HG03432 (cell line): Measurements from ENCODE around the gene SLC14A1.

ENCODE experiments used
- ATAC-seq: cut with Tn5 transposase; IDR thresholded peaks from one replicate; pipeline ENCODE4 v1.9.1; 2021; ENCODE audit warnings: mild to moderate bottlenecking, moderate library complexity; ENCODE audit not compliant: unreplicated experiment

SLC14A1 gene

DNA sequence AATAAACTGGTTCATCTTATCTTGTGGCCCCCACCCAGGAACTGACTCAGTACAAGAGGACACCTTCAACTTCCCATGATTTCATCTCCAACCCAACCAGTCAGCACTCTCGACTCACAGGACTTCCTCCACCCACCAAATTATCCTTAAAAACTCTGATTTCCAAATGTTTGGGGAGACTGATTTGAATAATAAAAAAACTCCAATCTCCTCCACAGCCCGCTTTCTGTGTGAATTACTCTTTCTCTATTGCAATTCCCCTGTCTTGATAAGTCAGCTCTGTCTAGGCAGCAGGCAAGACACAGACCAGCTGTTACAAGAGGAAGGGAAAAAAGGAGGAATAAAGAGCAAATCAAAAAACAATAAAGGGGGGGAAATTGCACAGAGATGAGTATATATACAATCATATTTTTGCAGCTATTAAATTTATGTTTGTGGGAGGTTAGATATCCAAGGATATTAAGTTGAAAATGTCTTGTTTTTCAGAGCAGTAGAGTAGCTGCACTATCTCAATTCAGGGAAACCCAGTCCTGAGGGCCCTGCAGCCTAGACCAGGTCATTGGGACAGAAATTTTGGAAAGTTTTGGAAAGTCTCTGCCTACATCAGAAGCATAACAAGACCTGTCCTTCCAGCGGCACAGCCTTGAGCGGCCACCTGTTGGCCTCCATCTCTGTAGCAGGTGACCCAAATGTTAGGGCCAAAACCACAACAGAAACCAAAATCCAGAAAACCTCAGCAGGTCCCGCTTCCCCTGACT lies 68.7 kb downstream of the SLC14A1 start:
- ATAC-seq, result no peak

DNA sequence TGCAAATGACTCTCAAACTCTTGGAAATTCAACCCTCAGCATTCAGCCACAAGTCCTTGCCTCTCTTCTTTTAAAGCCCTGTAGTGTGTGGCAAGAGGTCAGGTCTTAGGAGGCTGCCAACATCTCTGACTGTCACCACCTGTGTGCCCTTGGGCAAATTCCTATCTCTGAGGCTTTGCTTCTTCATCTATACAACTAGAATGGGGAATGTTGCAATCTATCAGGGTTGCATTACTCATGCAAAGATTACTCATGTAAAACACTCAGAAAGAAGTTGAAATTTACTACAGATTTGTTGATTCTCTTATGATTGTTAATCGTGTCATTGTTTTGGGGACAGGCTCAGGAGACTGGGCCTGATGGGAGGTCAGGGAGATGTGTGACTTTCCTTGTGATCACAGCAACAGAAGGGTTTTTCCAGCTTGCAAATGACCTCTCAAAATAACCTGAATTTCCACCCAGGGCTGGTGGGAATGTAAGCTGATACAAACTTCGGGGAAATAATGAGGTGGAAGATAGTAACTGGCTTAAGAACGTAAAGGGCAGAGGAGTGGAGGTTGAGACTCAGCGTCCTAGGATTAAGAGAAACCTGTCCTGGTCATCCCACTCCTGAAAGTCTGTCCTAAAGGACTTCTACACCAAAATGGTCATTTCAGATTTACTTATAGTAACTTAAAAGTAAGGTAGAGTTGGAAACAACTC lies 69.4 kb downstream of the SLC14A1 start:
- no peak for ATAC-seq

DNA sequence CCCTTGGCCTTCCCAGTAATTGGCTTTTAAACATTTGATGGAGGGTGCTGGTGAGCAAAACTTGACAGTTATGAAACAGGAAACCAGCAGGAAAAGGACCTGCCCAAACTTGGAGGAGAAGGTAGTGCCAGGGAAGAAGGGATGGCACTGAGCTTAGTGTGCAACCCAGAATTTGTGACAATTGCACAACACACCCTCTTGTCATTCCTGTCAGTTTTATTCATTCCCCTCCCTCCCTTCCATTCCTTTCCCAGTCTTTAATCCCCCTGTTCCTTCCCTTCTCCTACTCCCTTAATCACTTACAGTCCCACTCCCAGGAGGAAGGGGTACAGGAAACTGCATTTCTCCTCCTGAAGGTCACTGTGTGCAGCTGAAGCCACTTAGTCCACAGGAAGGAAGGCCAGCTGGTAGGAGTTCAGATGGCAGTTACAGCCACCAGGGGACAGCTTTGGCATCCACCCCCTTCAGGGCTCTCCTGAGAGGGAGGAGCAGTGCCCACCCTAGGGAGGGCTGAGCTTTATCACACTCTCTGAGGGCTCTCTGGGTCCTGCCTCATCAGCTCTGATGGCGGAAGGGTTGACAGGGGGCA lies 77.5 kb downstream of the SLC14A1 start:
- no peak for ATAC-seq
